ENCODE data around the gene DBP. TPM values are rescaled to one million over a fixed set of nuclear protein-coding genes. Genes with fewer than 3 reads are reported as not detected.
"Not testable (repeated sequence)": the region's sequence is repeated elsewhere in the genome, so short reads cannot be mapped to it uniquely, and the experiment has no call there.

The DBP gene
- total and polyA plus RNA-seq, 2 of the 13 experiments (the other 11 are each of a cell fraction or from before 2014, with no cell fraction given) = 1.7 to 5.8 TPM

DNA sequence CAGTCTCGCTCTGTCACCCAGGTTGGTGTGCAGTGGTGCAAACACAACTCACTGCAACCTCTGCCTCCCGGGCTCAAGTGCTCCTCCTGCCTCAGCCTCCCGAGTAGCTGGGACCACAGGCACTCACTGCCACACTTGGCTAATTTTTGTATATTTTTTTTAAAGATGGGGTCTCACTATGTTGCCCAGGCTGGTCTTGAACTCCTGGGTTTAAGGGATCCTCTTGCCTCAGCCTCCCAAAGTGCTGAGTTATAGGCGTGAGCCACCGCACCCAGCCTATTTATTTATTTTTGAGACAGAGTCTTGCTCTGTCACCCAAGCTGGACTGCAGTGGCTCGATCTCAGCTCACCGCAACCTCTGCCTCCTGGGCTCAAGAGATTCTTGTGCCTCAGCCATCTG lies 49.5 kb upstream of the DBP start:
- ATAC-seq; CTCF ChIA-PET (ENCODE audit: low intra/inter-chr PET ratio, low total read pairs); H3K27ac ChIP-seq (ENCODE audit: extremely low read length, insufficient read depth, low read length); in situ Hi-C loops (cut with HindIII; ENCODE audit: extremely low pct_ligation_motif_present, low pct_unique_long_range_greater_than_20kb); H3K9me3 ChIP-seq (ENCODE audit: low read length); H3K9ac ChIP-seq (ENCODE audit: insufficient read depth, low read depth, low read length); H3K27me3 ChIP-seq (ENCODE audit: control insufficient read depth in 1 of 2, insufficient read depth in 2 of 2, low read length in 2 of 2); FAIRE-seq; intact Hi-C loops (cut with micrococcal nuclease; ENCODE audit: unreplicated experiment); H3K4me3 ChIP-seq (replicated peaks in 1 of 3; ENCODE audit: insufficient read depth in 1 of 3, low read depth in 2 of 3, low read length in 3 of 3); BruUV-seq (replicated peaks); H4K20me1 ChIP-seq (ENCODE audit: insufficient read depth, low read length); H3K36me3 ChIP-seq (replicated peaks in 1 of 2; ENCODE audit: control insufficient read depth in 1 of 2, insufficient read depth in 2 of 2, low read length in 2 of 2); H3K79me2 ChIP-seq (ENCODE audit: insufficient read depth, low read length); H2AFZ ChIP-seq (ENCODE audit: low read length); DNase-seq (ENCODE audit: low spot score); H3K4me2 ChIP-seq (ENCODE audit: low read depth, low read length): not testable (repeated sequence)
- 78% methylated on average over 7 of the region's 7 CpGs for WGBS (ENCODE audit: low lambda C conversion rate)
- TF ChIP-seq ZNF121 (CRISPR knock-in tag; IDR thresholded peaks at IDR 0.05) = peak; percentile 36; the same call in 1 of the 2 replicates
- POLR2A ChIA-PET = interaction anchor here (0.6 kb wide), 1 partner anchor 30 kb away, joined by 4 read pairs; no protein-coding TSS in a partner anchor
- H3K4me1 ChIP-seq (ENCODE audit: insufficient read depth, low read length) = peaks cover 53% of the 10 kb centered on the region

GRCh38 chr19:48686088-48686487 lies 48.9 kb upstream of the DBP start:
- intact Hi-C loops (cut with micrococcal nuclease; ENCODE audit: unreplicated experiment) = no loop called here
- POLR2A ChIA-PET = interaction anchor here (0.6 kb wide), 1 partner anchor 31 kb away, joined by 4 read pairs; no protein-coding TSS in a partner anchor
- Histone ChIP-seq H2AFZ (ENCODE audit: low read length) (no peak overlapping the region), H3K4me3 (replicated peaks in 1 of 3; ENCODE audit: insufficient read depth in 1 of 3, low read depth in 2 of 3, low read length in 3 of 3) (no peak overlapping the region), H3K79me2 (ENCODE audit: insufficient read depth, low read length) (no peaks in the 10 kb centered on the region), H3K9me3 (ENCODE audit: low read length) (no peaks in the 10 kb centered on the region), H3K4me2 (ENCODE audit: low read depth, low read length) (no peak overlapping the region), H3K9ac (ENCODE audit: insufficient read depth, low read depth, low read length) (no peak overlapping the region), H3K27me3 (ENCODE audit: control insufficient read depth in 1 of 2, insufficient read depth in 2 of 2, low read length in 2 of 2) (0 out of 5 replicates have a peak, but pooled peaks cover 0 to 3% of the 10 kb centered on the region in 2 experiments), H4K20me1 (ENCODE audit: insufficient read depth, low read length) (no peaks in the 10 kb centered on the region), H3K4me1 (ENCODE audit: insufficient read depth, low read length) (peaks cover 58% of the 10 kb centered on the region), H3K36me3 (replicated peaks in 1 of 2; ENCODE audit: control insufficient read depth in 1 of 2, insufficient read depth in 2 of 2, low read length in 2 of 2) (no peaks in the 10 kb centered on the region), H3K27ac (ENCODE audit: extremely low read length, insufficient read depth, low read length) (peak overlapping the region; percentile 46)
- ATAC-seq (peak; percentile 72), DNase-seq (ENCODE audit: low spot score) (peak; percentile 85), FAIRE-seq (no peak)
- 8% methylated on average over 3 of the region's 3 CpGs for WGBS (ENCODE audit: low lambda C conversion rate)
- in situ Hi-C loops (cut with HindIII; ENCODE audit: extremely low pct_ligation_motif_present, low pct_unique_long_range_greater_than_20kb) = no loop called here
- CTCF ChIA-PET (ENCODE audit: low intra/inter-chr PET ratio, low total read pairs) = no interaction called here
- BruUV-seq (replicated peaks) = no TSS peak
- no peak for TF ChIP-seq ZNF713 (CRISPR knock-in tag; IDR thresholded peaks at IDR 0.05)
- TF ChIP-seq, protein P1, sequence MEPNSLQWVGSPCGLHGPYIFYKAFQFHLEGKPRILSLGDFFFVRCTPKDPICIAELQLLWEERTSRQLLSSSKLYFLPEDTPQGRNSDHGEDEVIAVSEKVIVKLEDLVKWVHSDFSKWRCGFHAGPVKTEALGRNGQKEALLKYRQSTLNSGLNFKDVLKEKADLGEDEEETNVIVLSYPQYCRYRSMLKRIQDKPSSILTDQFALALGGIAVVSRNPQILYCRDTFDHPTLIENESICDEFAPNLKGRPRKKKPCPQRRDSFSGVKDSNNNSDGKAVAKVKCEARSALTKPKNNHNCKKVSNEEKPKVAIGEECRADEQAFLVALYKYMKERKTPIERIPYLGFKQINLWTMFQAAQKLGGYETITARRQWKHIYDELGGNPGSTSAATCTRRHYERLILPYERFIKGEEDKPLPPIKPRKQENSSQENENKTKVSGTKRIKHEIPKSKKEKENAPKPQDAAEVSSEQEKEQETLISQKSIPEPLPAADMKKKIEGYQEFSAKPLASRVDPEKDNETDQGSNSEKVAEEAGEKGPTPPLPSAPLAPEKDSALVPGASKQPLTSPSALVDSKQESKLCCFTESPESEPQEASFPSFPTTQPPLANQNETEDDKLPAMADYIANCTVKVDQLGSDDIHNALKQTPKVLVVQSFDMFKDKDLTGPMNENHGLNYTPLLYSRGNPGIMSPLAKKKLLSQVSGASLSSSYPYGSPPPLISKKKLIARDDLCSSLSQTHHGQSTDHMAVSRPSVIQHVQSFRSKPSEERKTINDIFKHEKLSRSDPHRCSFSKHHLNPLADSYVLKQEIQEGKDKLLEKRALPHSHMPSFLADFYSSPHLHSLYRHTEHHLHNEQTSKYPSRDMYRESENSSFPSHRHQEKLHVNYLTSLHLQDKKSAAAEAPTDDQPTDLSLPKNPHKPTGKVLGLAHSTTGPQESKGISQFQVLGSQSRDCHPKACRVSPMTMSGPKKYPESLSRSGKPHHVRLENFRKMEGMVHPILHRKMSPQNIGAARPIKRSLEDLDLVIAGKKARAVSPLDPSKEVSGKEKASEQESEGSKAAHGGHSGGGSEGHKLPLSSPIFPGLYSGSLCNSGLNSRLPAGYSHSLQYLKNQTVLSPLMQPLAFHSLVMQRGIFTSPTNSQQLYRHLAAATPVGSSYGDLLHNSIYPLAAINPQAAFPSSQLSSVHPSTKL (CRISPR knock-in tag; IDR thresholded peaks at IDR 0.05) = peak; percentile 52
- TF ChIP-seq TARDBP (CRISPR knock-in tag; IDR thresholded peaks at IDR 0.05) = no peak
- TF ChIP-seq ZNF264 (CRISPR knock-in tag; IDR thresholded peaks at IDR 0.05) = no peak
- 0 out of 2 replicates have a peak, but pooled peaks have one; percentile 37 for TF ChIP-seq PPARG (CRISPR knock-in tag; conservative IDR thresholded peaks at IDR 0.05)
- no peak for TF ChIP-seq LCORL (IDR thresholded peaks at IDR 0.05)
- peak; percentile 4; the same call in 1 of the 2 replicates for TF ChIP-seq LCORL (CRISPR knock-in tag; IDR thresholded peaks at IDR 0.05)
- peak; percentile 38; the same call in 1 of the 2 replicates for TF ChIP-seq FOXA3 (CRISPR knock-in tag; IDR thresholded peaks at IDR 0.05)
- TF ChIP-seq TGIF2 (CRISPR knock-in tag; IDR thresholded peaks at IDR 0.05) = no peak
- TF ChIP-seq PRMT3 (CRISPR knock-in tag; IDR thresholded peaks at IDR 0.05; ENCODE audit: borderline replicate concordance, low read depth) = no peak
- no peak for TF ChIP-seq ZNF333 (CRISPR knock-in tag; IDR thresholded peaks at IDR 0.05; ENCODE audit: borderline replicate concordance)
- TF ChIP-seq TCF7 (IDR thresholded peaks at IDR 0.05; ENCODE audit: low read depth) = peak; percentile 47; the same call in 1 of the 2 replicates
- no peak for TF ChIP-seq SOX13 (IDR thresholded peaks at IDR 0.05)
- peak in 1 of 2 experiments; percentile 66; a peak in 1 of 4 replicates for TF ChIP-seq SOX13 (CRISPR knock-in tag; conservative IDR thresholded peaks at IDR 0.05 in 1 of 2, IDR thresholded peaks at IDR 0.05 in 1 of 2)

All from HepG2 (cell line).